ENCODE data around the gene CCL5.
A peak's percentile ranks its signal among the peaks of the same experiment; 100 is the strongest.

The CCL5 gene

GRCh38 chr17:35891269-35891668 lies 11.1 kb upstream of the CCL5 start:
- H3K9ac ChIP-seq, result no peak overlapping the region
- H3K27ac ChIP-seq, result peak overlapping the region; percentile 58
- no peak overlapping the region for H2AFZ ChIP-seq (ENCODE audit: low read depth)
- H3K4me2 ChIP-seq, result peak overlapping the region; percentile 31
- TF ChIP-seq CTCF (conservative IDR thresholded peaks at IDR 0.05; ENCODE audit: low read depth, low read length), result no peak
- no peaks in the 10 kb centered on the region for H4K20me1 ChIP-seq (ENCODE audit: insufficient read depth)
- H3K4me1 ChIP-seq (ENCODE audit: low read depth, poor library complexity, severe bottlenecking), result peaks cover 35% of the 10 kb centered on the region
- H3K27me3 ChIP-seq (ENCODE audit: insufficient read depth, low read depth), result no peaks in the 10 kb centered on the region
- no peak overlapping the region for H3K4me3 ChIP-seq (IDR thresholded peaks at IDR 0.05; ENCODE audit: insufficient read depth, low read depth, low read length)
- no peaks in the 10 kb centered on the region for H3K79me2 ChIP-seq (ENCODE audit: insufficient read depth, low read depth)
- no peaks in the 10 kb centered on the region for H3K36me3 ChIP-seq (ENCODE audit: insufficient read depth)

GRCh38 chr17:35890774-35891155 lies 10.6 kb upstream of the CCL5 start:
- Histone ChIP-seq H4K20me1 (ENCODE audit: insufficient read depth) (no peaks in the 10 kb centered on the region), H2AFZ (ENCODE audit: low read depth) (no peak overlapping the region), H3K27me3 (ENCODE audit: insufficient read depth, low read depth) (no peaks in the 10 kb centered on the region), H3K4me1 (ENCODE audit: low read depth, poor library complexity, severe bottlenecking) (peaks cover 35% of the 10 kb centered on the region), H3K4me3 (IDR thresholded peaks at IDR 0.05; ENCODE audit: insufficient read depth, low read depth, low read length) (no peak overlapping the region), H3K36me3 (ENCODE audit: insufficient read depth) (no peaks in the 10 kb centered on the region), H3K9ac (no peak overlapping the region), H3K79me2 (ENCODE audit: insufficient read depth, low read depth) (no peaks in the 10 kb centered on the region), H3K27ac (peak overlapping the region; percentile 58), H3K4me2 (peak overlapping the region; percentile 31; the same call in 1 of the 2 replicates)
- no peak for TF ChIP-seq CTCF (conservative IDR thresholded peaks at IDR 0.05; ENCODE audit: low read depth, low read length)

GRCh38 chr17:35889818-35890773 lies 9.9 kb upstream of the CCL5 start:
- H3K27ac ChIP-seq, result peak overlapping the region; percentile 35; the same call in 1 of the 2 replicates
- no peak overlapping the region for H2AFZ ChIP-seq (ENCODE audit: low read depth)
- no peaks in the 10 kb centered on the region for H3K27me3 ChIP-seq (ENCODE audit: insufficient read depth, low read depth)
- peaks cover 35% of the 10 kb centered on the region for H3K4me1 ChIP-seq (ENCODE audit: low read depth, poor library complexity, severe bottlenecking)
- peak overlapping the region; percentile 17; the same call in 1 of the 2 replicates for H3K4me2 ChIP-seq
- H3K4me3 ChIP-seq (IDR thresholded peaks at IDR 0.05; ENCODE audit: insufficient read depth, low read depth, low read length), result no peak overlapping the region
- H3K9ac ChIP-seq, result no peak overlapping the region
- H3K79me2 ChIP-seq (ENCODE audit: insufficient read depth, low read depth), result no peaks in the 10 kb centered on the region
- H3K36me3 ChIP-seq (ENCODE audit: insufficient read depth), result no peaks in the 10 kb centered on the region
- TF ChIP-seq CTCF (conservative IDR thresholded peaks at IDR 0.05; ENCODE audit: low read depth, low read length), result no peak
- H4K20me1 ChIP-seq (ENCODE audit: insufficient read depth), result no peaks in the 10 kb centered on the region

- H3K4me1 ChIP-seq (ENCODE audit: low read depth, poor library complexity, severe bottlenecking), result peaks cover 35% of the 10 kb centered on the region
- H3K27ac ChIP-seq, result no peak overlapping the region
- H3K27me3 ChIP-seq (ENCODE audit: insufficient read depth, low read depth), result no peaks in the 10 kb centered on the region
- TF ChIP-seq CTCF (conservative IDR thresholded peaks at IDR 0.05; ENCODE audit: low read depth, low read length), result no peak
- no peaks in the 10 kb centered on the region for H4K20me1 ChIP-seq (ENCODE audit: insufficient read depth)
- no peak overlapping the region for H3K4me2 ChIP-seq
- no peak overlapping the region for H3K4me3 ChIP-seq (IDR thresholded peaks at IDR 0.05; ENCODE audit: insufficient read depth, low read depth, low read length)
- no peak overlapping the region for H3K9ac ChIP-seq
- H2AFZ ChIP-seq (ENCODE audit: low read depth), result no peak overlapping the region
- H3K36me3 ChIP-seq (ENCODE audit: insufficient read depth), result no peaks in the 10 kb centered on the region
- no peaks in the 10 kb centered on the region for H3K79me2 ChIP-seq (ENCODE audit: insufficient read depth, low read depth)
These were observed 9.1 kb upstream of the CCL5 start for GRCh38 chr17:35889241-35889640.

Data from KMS-11 (cell line).